ENCODE measurements around the gene P4HA1. TPM values are rescaled to one million over a fixed set of nuclear protein-coding genes. Genes with fewer than 3 reads are reported as not detected.

The P4HA1 gene
- total RNA-seq, 1 experiment from 2014 or later, result 181 TPM

DNA sequence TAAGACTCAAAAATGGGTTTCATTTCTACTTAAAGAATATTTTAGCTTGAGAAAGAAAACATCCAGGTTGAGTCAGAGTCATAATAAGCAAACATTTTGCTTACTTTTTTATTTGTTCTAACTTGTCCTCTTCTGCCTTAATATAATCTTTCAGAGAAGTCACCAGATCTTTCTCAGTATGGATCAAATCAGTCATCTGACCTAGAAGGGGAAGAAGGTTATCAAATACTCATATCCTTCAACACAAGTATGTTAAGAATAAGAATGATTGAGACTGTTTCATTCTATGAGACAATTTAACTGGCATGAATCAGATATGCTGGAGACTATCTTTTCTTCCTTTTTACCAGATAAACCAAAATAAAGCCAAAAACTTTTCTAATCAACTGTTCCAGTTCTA lies 23.0 kb downstream of the P4HA1 start:
- no peak overlapping the region for H3K27ac ChIP-seq (ENCODE audit: low read length)
- intact Hi-C loops (cut with micrococcal nuclease), result no loop called here
- ChIA-PET POLR2A (ENCODE audit: unreplicated experiment) (interaction anchor here (0.6 kb wide), 1 partner anchor 95 kb away, joined by 3 read pairs; no protein-coding TSS in a partner anchor), CTCF (interaction anchor here (0.7 kb wide), 1 partner anchor 54 kb away, joined by 3 read pairs; no protein-coding TSS in a partner anchor)
- H4K20me1 ChIP-seq (ENCODE audit: low read length), result no peaks in the 10 kb centered on the region
- H3K9me2 ChIP-seq (replicated peaks; ENCODE audit: low read length), result no peaks in the 10 kb centered on the region
- TF ChIP-seq EZH2phosphoT487 (IDR thresholded peaks at IDR 0.05; ENCODE audit: borderline replicate concordance, low read length) (no peak), EZH2 (IDR thresholded peaks at IDR 0.05; ENCODE audit: low read length, unreplicated experiment) (no peak)
- TF ChIP-seq, protein P1, sequence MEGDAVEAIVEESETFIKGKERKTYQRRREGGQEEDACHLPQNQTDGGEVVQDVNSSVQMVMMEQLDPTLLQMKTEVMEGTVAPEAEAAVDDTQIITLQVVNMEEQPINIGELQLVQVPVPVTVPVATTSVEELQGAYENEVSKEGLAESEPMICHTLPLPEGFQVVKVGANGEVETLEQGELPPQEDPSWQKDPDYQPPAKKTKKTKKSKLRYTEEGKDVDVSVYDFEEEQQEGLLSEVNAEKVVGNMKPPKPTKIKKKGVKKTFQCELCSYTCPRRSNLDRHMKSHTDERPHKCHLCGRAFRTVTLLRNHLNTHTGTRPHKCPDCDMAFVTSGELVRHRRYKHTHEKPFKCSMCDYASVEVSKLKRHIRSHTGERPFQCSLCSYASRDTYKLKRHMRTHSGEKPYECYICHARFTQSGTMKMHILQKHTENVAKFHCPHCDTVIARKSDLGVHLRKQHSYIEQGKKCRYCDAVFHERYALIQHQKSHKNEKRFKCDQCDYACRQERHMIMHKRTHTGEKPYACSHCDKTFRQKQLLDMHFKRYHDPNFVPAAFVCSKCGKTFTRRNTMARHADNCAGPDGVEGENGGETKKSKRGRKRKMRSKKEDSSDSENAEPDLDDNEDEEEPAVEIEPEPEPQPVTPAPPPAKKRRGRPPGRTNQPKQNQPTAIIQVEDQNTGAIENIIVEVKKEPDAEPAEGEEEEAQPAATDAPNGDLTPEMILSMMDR (conservative IDR thresholded peaks at IDR 0.05; ENCODE audit: low read depth, low read length), result no peak
- H3K27me3 ChIP-seq (ENCODE audit: low read length), result no peaks in the 10 kb centered on the region
- H2AFZ ChIP-seq (ENCODE audit: low read length), result no peak overlapping the region
- BruUV-seq (replicated peaks), result no TSS peak
- no peak overlapping the region for H3K4me3 ChIP-seq (ENCODE audit: low read length)
- no peaks in the 10 kb centered on the region for H3F3A ChIP-seq (ENCODE audit: low read length, unreplicated experiment)
- H3K4me2 ChIP-seq (ENCODE audit: low read length), result no peak overlapping the region
- peaks cover 33% of the 10 kb centered on the region for H3K79me2 ChIP-seq (ENCODE audit: low read length)
- ATAC-seq (peak; percentile 6; the same call in 1 of the 2 replicates), DNase-seq (no peak)
- H3K9ac ChIP-seq (ENCODE audit: low read length), result no peak overlapping the region
- peaks cover 39% of the 10 kb centered on the region for H3K36me3 ChIP-seq (ENCODE audit: low read depth, low read length)
- peaks cover 16% of the 10 kb centered on the region for H3K4me1 ChIP-seq (ENCODE audit: insufficient read depth, low read length)
- H3K9me3 ChIP-seq (ENCODE audit: low read length), result no peaks in the 10 kb centered on the region

DNA sequence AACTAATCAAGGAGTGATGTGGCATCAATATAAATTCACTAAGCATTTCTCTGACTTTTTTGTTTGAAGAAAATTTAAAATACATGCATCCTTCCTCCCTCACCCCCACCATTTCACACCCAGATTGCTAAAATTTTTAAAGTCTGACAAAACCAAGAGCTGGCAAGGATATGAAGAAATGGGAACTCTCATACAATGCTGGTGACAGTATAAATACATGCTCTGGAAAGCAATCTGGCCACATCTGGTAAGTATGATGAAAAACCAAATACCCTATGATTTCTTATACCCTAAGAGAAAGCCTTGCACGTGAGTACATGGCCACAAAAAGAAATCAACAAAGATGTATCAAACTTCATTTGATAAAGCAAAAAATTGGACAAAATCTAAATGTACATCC lies 31.2 kb downstream of the P4HA1 start:
- TF ChIP-seq EZH2 (IDR thresholded peaks at IDR 0.05; ENCODE audit: low read length, unreplicated experiment) (no peak), EZH2phosphoT487 (IDR thresholded peaks at IDR 0.05; ENCODE audit: borderline replicate concordance, low read length) (no peak)
- H3K79me2 ChIP-seq (ENCODE audit: low read length), result no peaks in the 10 kb centered on the region
- H2AFZ ChIP-seq (ENCODE audit: low read length), result no peak overlapping the region
- CTCF ChIA-PET, result no interaction called here
- no peak overlapping the region for H3K4me3 ChIP-seq (ENCODE audit: low read length)
- intact Hi-C loops (cut with micrococcal nuclease), result no loop called here
- no peaks in the 10 kb centered on the region for H3K9me3 ChIP-seq (ENCODE audit: low read length)
- POLR2A ChIA-PET (ENCODE audit: unreplicated experiment), result no interaction called here
- no peak overlapping the region for H3K27ac ChIP-seq (ENCODE audit: low read length)
- H3K4me2 ChIP-seq (ENCODE audit: low read length), result no peak overlapping the region
- H3K4me1 ChIP-seq (ENCODE audit: insufficient read depth, low read length), result no peaks in the 10 kb centered on the region
- no peaks in the 10 kb centered on the region for H3K9me2 ChIP-seq (replicated peaks; ENCODE audit: low read length)
- H3K27me3 ChIP-seq (ENCODE audit: low read length), result no peaks in the 10 kb centered on the region
- no peaks in the 10 kb centered on the region for H3F3A ChIP-seq (ENCODE audit: low read length, unreplicated experiment)
- no TSS peak for BruUV-seq (replicated peaks)
- ATAC-seq (no peak), DNase-seq (no peak)
- peaks cover 63% of the 10 kb centered on the region for H3K36me3 ChIP-seq (ENCODE audit: low read depth, low read length)
- H4K20me1 ChIP-seq (ENCODE audit: low read length), result no peaks in the 10 kb centered on the region
- no peak overlapping the region for H3K9ac ChIP-seq (ENCODE audit: low read length)

DNA sequence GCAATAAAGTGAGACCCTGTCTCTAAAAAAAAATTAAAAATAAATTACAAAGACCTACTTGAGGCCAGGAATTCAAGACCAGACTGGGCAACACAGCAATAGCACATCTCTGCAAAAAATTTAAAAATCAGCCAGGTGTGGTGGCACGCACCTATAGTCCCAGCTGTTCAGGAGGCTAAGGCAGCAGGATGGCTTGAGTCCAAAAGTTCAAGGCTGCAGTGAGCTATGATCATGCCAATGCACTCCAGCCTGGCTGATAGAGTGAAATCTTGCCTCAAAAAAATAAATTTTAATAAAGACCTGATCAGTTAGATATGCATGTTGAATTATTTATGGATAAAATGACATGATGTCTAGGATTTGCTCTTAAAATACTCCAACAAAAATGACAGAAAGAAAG lies 34.9 kb downstream of the P4HA1 start:
- H3K27ac ChIP-seq (ENCODE audit: low read length), result no peak overlapping the region
- H3K4me1 ChIP-seq (ENCODE audit: insufficient read depth, low read length), result no peaks in the 10 kb centered on the region
- H4K20me1 ChIP-seq (ENCODE audit: low read length), result no peaks in the 10 kb centered on the region
- TF ChIP-seq EZH2 (IDR thresholded peaks at IDR 0.05; ENCODE audit: low read length, unreplicated experiment) (no peak), EZH2phosphoT487 (IDR thresholded peaks at IDR 0.05; ENCODE audit: borderline replicate concordance, low read length) (no peak)
- TF ChIP-seq, protein P1 (conservative IDR thresholded peaks at IDR 0.05; ENCODE audit: low read depth, low read length), result no peak
- H3K36me3 ChIP-seq (ENCODE audit: low read depth, low read length), result peaks cover 42% of the 10 kb centered on the region
- no peak overlapping the region for H2AFZ ChIP-seq (ENCODE audit: low read length)
- intact Hi-C loops (cut with micrococcal nuclease), result loop anchor here (1.0 to 5.0 kb wide), 6 partner anchors 41 to 369 kb away; partner anchors contain the start of gene MCU
- ChIA-PET POLR2A (ENCODE audit: unreplicated experiment) (interaction anchor here (0.6 to 1.0 kb wide), 2 partner anchors 17 to 35 kb away, joined by 3 read pairs; partner anchors contain the start of gene P4HA1), CTCF (interaction anchor here (0.6 to 1.6 kb wide), 20 partner anchors 10 to 716 kb away, joined by 3 to 11 read pairs (median 4); no protein-coding TSS in a partner anchor)
- no peak for DNase-seq
- no peaks in the 10 kb centered on the region for H3K79me2 ChIP-seq (ENCODE audit: low read length)
- no peaks in the 10 kb centered on the region for H3F3A ChIP-seq (ENCODE audit: low read length, unreplicated experiment)
- H3K9ac ChIP-seq (ENCODE audit: low read length), result no peak overlapping the region
- H3K4me3 ChIP-seq (ENCODE audit: low read length), result no peak overlapping the region
- no peak overlapping the region for H3K4me2 ChIP-seq (ENCODE audit: low read length)
- no TSS peak for BruUV-seq (replicated peaks)
- H3K9me2 ChIP-seq (replicated peaks; ENCODE audit: low read length), result no peaks in the 10 kb centered on the region
- no peak for ATAC-seq
- no peaks in the 10 kb centered on the region for H3K9me3 ChIP-seq (ENCODE audit: low read length)
- H3K27me3 ChIP-seq (ENCODE audit: low read length), result no peaks in the 10 kb centered on the region

All from PC-3 (cell line).